Stimulated activated CD8-positive, alpha-beta memory T cell treated with anti-CD3 and anti-CD28 coated beads, Interleukin-2, amount 100 ng/mL, for 1 hour (primary cell): Measurements from ENCODE around the gene ZNF777.

Experiments
- DNase-seq, 2 donors: peaks; one replicate each; pipeline ENCODE4 v3.0.0-alpha.2; 2020; ENCODE audit warnings: low read depth in 2 of 2

The ZNF777 gene

GRCh38 chr7:149476791-149477190 lies 15.9 kb upstream of the ZNF777 start:
- no peak for DNase-seq

GRCh38 chr7:149475121-149476045 lies 14.5 kb upstream of the ZNF777 start:
- no peak for DNase-seq

- DNase-seq: no peak
Observed at GRCh38 chr7:149474309-149475120, 13.7 kb upstream of the ZNF777 start.

GRCh38 chr7:149473251-149473650 lies 12.4 kb upstream of the ZNF777 start:
- DNase-seq: no peak

GRCh38 chr7:149471289-149471953 lies 10.6 kb upstream of the ZNF777 start:
- no peak for DNase-seq

GRCh38 chr7:149469806-149470205 lies 8.9 kb upstream of the ZNF777 start:
- no peak for DNase-seq

- no peak for DNase-seq
Observed at GRCh38 chr7:149468208-149468607, 7.3 kb upstream of the ZNF777 start.

- DNase-seq: no peak
Observed at GRCh38 chr7:149467321-149467859, 6.5 kb upstream of the ZNF777 start.

GRCh38 chr7:149466364-149466763 lies 5.5 kb upstream of the ZNF777 start:
- DNase-seq: no peak

- DNase-seq: no peak
Observed at GRCh38 chr7:149463500-149464161, 2.8 kb upstream of the ZNF777 start.

- DNase-seq: no peak
Observed at GRCh38 chr7:149462101-149462520, 1.2 kb upstream of the ZNF777 start.

GRCh38 chr7:149459540-149460452 lies 1.1 kb downstream of the ZNF777 start:
- no peak for DNase-seq

GRCh38 chr7:149459201-149459539 lies 1.7 kb downstream of the ZNF777 start:
- DNase-seq: no peak

GRCh38 chr7:149458235-149458634 lies 2.6 kb downstream of the ZNF777 start:
- DNase-seq: no peak

- no peak for DNase-seq
Observed at GRCh38 chr7:149457766-149458165, 3.1 kb downstream of the ZNF777 start.

- DNase-seq: no peak
Observed at GRCh38 chr7:149456506-149457421, 4.1 kb downstream of the ZNF777 start.

GRCh38 chr7:149455175-149455950 lies 5.5 kb downstream of the ZNF777 start:
- DNase-seq: no peak

- no peak for DNase-seq
Observed at GRCh38 chr7:149454750-149455149, 6.1 kb downstream of the ZNF777 start.

- DNase-seq: no peak
Observed at GRCh38 chr7:149454006-149454405, 6.9 kb downstream of the ZNF777 start.
